Measurements from ENCODE around the gene SAMMSON.

GRCh38 chr3:69997631-69998307 is 1.8 kb upstream of the SAMMSON start:
- TF ChIP-seq CTCF (IDR thresholded peaks at IDR 0.05 in 2 of 3, conservative IDR thresholded peaks at IDR 0.05 in 1 of 3; ENCODE audit: control insufficient read depth in 2 of 3, extremely low read depth in 1 of 3, insufficient read depth in 1 of 3, low read depth in 3 of 3, low read length in 3 of 3) (no peak), BRCA1 (IDR thresholded peaks at IDR 0.05; ENCODE audit: low read depth, low read length) (no peak), USF1 (IDR thresholded peaks at IDR 0.05; ENCODE audit: borderline replicate concordance, extremely low read length, insufficient read depth, low read depth, low read length) (no peak), CBFB (IDR thresholded peaks at IDR 0.05; ENCODE audit: low read depth) (no peak)

All from GM12878 (cell line).